GM12878 (cell line): ENCODE results near the gene GRIP2. TPM values are rescaled to one million over a fixed set of nuclear protein-coding genes. Genes with fewer than 3 reads are reported as not detected.

Experiments
- ATAC-seq: fragments of 200-7000 bp; cut with Tn5 transposase; 3 replicates; pipeline ENCODE4 v1.9.1; 2020; ENCODE audit warnings: mild to moderate bottlenecking, moderate library complexity
- BruUV-seq: library from RNA; stranded (reverse); fragments of 400-500 nt; replicated peaks from 2 replicates; lab custom pipeline; 2021; lab: Mats Ljungman, UMichigan
- CTCF ChIA-PET: fragments of 300-600 bp; sonication (Branson Sonifier 250); formaldehyde crosslinking; extraction: SDS; loops from one replicate; lab custom pipeline; 2021; ENCODE audit warnings: inconsistent platforms; lab: Yijun Ruan, JAX
- POLR2A ChIA-PET: fragments of 350-600 bp; formaldehyde crosslinking; extraction: SDS; loops from one replicate; lab custom pipeline; 2021; ENCODE audit warnings: inconsistent platforms; lab: Charles Lee
- RAD21 ChIA-PET: fragments of 300-600 bp; sonication (Branson Sonifier 250); formaldehyde crosslinking; loops from one replicate; lab custom pipeline; 2023; ENCODE audit warnings: antibody characterized with exemption; ENCODE audit not compliant: unreplicated experiment; lab: Charles Lee
- SMC1A ChIA-PET: fragments of 300-600 bp; sonication (Branson Sonifier 250); formaldehyde crosslinking; loops from one replicate; lab custom pipeline; 2023; ENCODE audit not compliant: unreplicated experiment, uncharacterized antibody; lab: Charles Lee
- DNase-seq: peaks from one replicate; pipeline ENCODE4 v3.0.0-alpha.2; 2011; ENCODE audit warnings: low read depth, low spot score
- FAIRE-seq: peaks from 3 replicates; lab custom pipeline; 2011; peaks lifted over from hg19 to GRCh38; lab: Jason Lieb, UNC
- H2AFZ ChIP-seq: 2 replicates; pipeline ENCODE4 v1.6.0; 2011; ENCODE audit warnings: low read depth, low read length, control low read depth; ENCODE audit not compliant: control insufficient read depth
- H3K27ac ChIP-seq: 2 replicates; pipeline ENCODE4 v1.5.1; 2011; ENCODE audit warnings: control low read depth; ENCODE audit not compliant: control insufficient read depth, insufficient read depth
- H3K27me3 ChIP-seq, 2 experiments: replicated peaks in 1 of 2; 2 replicates each; pipeline versions ENCODE4 v1.6.0 to v1.6.1; 2011; ENCODE audit warnings: low read length in 1 of 2; ENCODE audit not compliant: control insufficient read depth in 2 of 2, insufficient read depth in 2 of 2
- H3K36me3 ChIP-seq, 2 experiments: 2 replicates each; pipeline ENCODE4 v1.5.1; 2011; ENCODE audit warnings: low read length in 1 of 2; ENCODE audit not compliant: control insufficient read depth in 2 of 2, insufficient read depth in 2 of 2
- H3K4me1 ChIP-seq: 2 replicates; pipeline ENCODE4 v1.6.1; 2011; ENCODE audit warnings: mild to moderate bottlenecking, low read length, moderate library complexity, mixed read lengths; ENCODE audit not compliant: control insufficient read depth, insufficient read depth
- H3K4me2 ChIP-seq: 2 replicates; pipeline ENCODE4 v1.6.0; 2011; ENCODE audit warnings: control low read depth; ENCODE audit not compliant: control insufficient read depth, insufficient read depth
- H3K4me3 ChIP-seq: fragments of 200-600 bp; sonication (generic); 2 replicates; pipeline ENCODE4 v1.5.1; 2016
- H3K79me2 ChIP-seq: 2 replicates; pipeline ENCODE4 v1.6.0; 2011; ENCODE audit warnings: low read length; ENCODE audit not compliant: control insufficient read depth, insufficient read depth
- H3K9ac ChIP-seq: 2 replicates; pipeline ENCODE4 v1.8.0; 2011; ENCODE audit warnings: low read length, control low read depth, mixed read lengths; ENCODE audit not compliant: control insufficient read depth, insufficient read depth
- H3K9me3 ChIP-seq: replicated peaks from 3 replicates; pipeline ENCODE4 v1.5.1; 2011; ENCODE audit warnings: mild to moderate bottlenecking, low read length; ENCODE audit not compliant: control insufficient read depth, insufficient read depth
- H4K20me1 ChIP-seq: 2 replicates; pipeline ENCODE4 v1.6.0; 2011; ENCODE audit not compliant: control insufficient read depth, insufficient read depth
- ASH2L ChIP-seq: fragments of 300-600, 200-600 bp; sonication (generic); IDR thresholded peaks from 2 replicates; pipeline ENCODE4 v1.6.1; 2017; ENCODE audit warnings: low read depth, mild to moderate bottlenecking, borderline replicate concordance
- CBX5 ChIP-seq: sonication (generic); IDR thresholded peaks from 2 replicates; pipeline ENCODE4 v1.6.1; 2016; ENCODE audit warnings: low read depth, moderate library complexity, mild to moderate bottlenecking, inconsistent platforms
- CREM ChIP-seq: IDR thresholded peaks from 2 replicates; pipeline ENCODE4 v1.6.1; 2014; ENCODE audit warnings: antibody characterized with exemption, low read depth
- HDGF ChIP-seq: fragments of 450-650 bp; IDR thresholded peaks from 2 replicates; pipeline ENCODE4 v1.6.1; 2016; ENCODE audit warnings: antibody characterized with exemption
- MLLT1 ChIP-seq: fragments of 450-650 bp; IDR thresholded peaks from 2 replicates; pipeline ENCODE4 v1.6.1; 2016; ENCODE audit warnings: mild to moderate bottlenecking
- RUNX3 ChIP-seq: IDR thresholded peaks from 2 replicates; pipeline ENCODE4 v1.6.1; 2012; ENCODE audit warnings: low read length, inconsistent platforms
- TBL1XR1 ChIP-seq: IDR thresholded peaks from 2 replicates; pipeline ENCODE4 v1.6.1; 2012; ENCODE audit warnings: low read depth, low read length, improper control_type of control experiment
- ZNF217 ChIP-seq: fragments of 450-650 bp; IDR thresholded peaks from 2 replicates; pipeline ENCODE4 v1.6.1; 2017; ENCODE audit warnings: antibody characterized with exemption, mild to moderate bottlenecking
- WGBS: methylation state at CpG from one replicate; pipeline ENCODE4 v1.1.6; 2016; ENCODE audit warnings: low lambda C conversion rate; ENCODE audit not compliant: insufficient replicate concordance, insufficient coverage; ENCODE audit errors: missing lambda C conversion rate; 5-methylcytosine and 5-hydroxymethylcytosine counted together
- in situ Hi-C: fragments of 300-500 bp; cut with MboI; formaldehyde crosslinking; loops from 9 replicates; pipeline ENCODE4 v1.14.3; 2018; ENCODE audit warnings: mixed read lengths
- intact Hi-C: fragments of 100-400 bp; cut with micrococcal nuclease; formaldehyde crosslinking; loops from one replicate; pipeline ENCODE4 v1.14.2; 2022; ENCODE audit not compliant: unreplicated experiment
- polyA plus RNA-seq, 11 experiments: library from polyadenylated mRNA; depleted of rRNA in 4 of 11; unstranded in 6 of 11; stranded (reverse) in 5 of 11; fragments of >200 nt; fragmentation: Nextera tagmentation in 4 of 11; fragmentation: Illumina TruSeq in 1 of 11; extraction: Ambion mirVana in 4 of 11; extraction: Trizol in 1 of 11; gene quantifications; 1 replicate in 1 of 11; 2 replicates in 10 of 11; pipeline versions ENCODE4 v1.2.1 to v1.2.3, GENCODE V29; 2011 to 2016; ENCODE audit warnings: inconsistent platforms in 2 of 11, missing spikeins in 2 of 11, low read depth in 1 of 11
- total RNA-seq, 4 experiments: library from RNA; depleted of rRNA in 3 of 4; stranded (reverse); fragments of >200 nt in 3 of 4; fragmentation: Illumina TruSeq in 1 of 4; extraction: Trizol in 1 of 4; gene quantifications; 2 replicates each; pipeline versions ENCODE4 v1.2.1 to v1.2.3, GENCODE V29; 2013 to 2021

Gene GRIP2
- total and polyA plus RNA-seq, 10 of the 15 experiments (the other 5 are each of a cell fraction or from before 2014, with no cell fraction given): not detected

GRCh38 chr3:14561051-14561960, 21.2 kb upstream of the GRIP2 start (continued):
- no peak for TF ChIP-seq TBL1XR1
- TF ChIP-seq CBX5: no peak
- no peak for TF ChIP-seq CREM

GRCh38 chr3:14560110-14560509, 20.0 kb upstream of the GRIP2 start:
- no peak for TF ChIP-seq HDGF
- no peak for TF ChIP-seq ASH2L
- no peak for TF ChIP-seq ZNF217
- no peak for TF ChIP-seq MLLT1
- TF ChIP-seq RUNX3: no peak
- Histone ChIP-seq H3K27ac (no peak overlapping the region), H3K4me3 (no peak overlapping the region), H2AFZ (no peak overlapping the region), H3K79me2 (no peaks in the 10 kb centered on the region), H3K27me3 (peaks cover 4 to 6% of the 10 kb centered on the region in 2 experiments; a peak in 3 of 4 replicates), H3K4me1 (no peaks in the 10 kb centered on the region), H3K9me3 (no peaks in the 10 kb centered on the region), H3K36me3 (no peaks in the 10 kb centered on the region), H3K9ac (no peak overlapping the region), H3K4me2 (no peak overlapping the region), H4K20me1 (no peaks in the 10 kb centered on the region)
- BruUV-seq: no TSS peak
- in situ Hi-C loops: no loop called here
- 0% methylated on average over 4 of the region's 4 CpGs for WGBS
- FAIRE-seq (no peak), ATAC-seq (no peak), DNase-seq (no peak)
- intact Hi-C loops: no loop called here
- ChIA-PET POLR2A (no interaction called here), CTCF (interaction anchor here (0.5 to 0.9 kb wide), 2 partner anchors 221 to 297 kb away, joined by 3 to 5 read pairs; no protein-coding TSS in a partner anchor), SMC1A (no interaction called here), RAD21 (no interaction called here)
